GM12891 (cell line): ENCODE measurements around the gene MTREX.

Experiments
- PAX5 ChIP-seq: IDR thresholded peaks from 2 replicates; pipeline ENCODE4 v1.6.1; 2011; ENCODE audit warnings: low read length, moderate library complexity, mild to moderate bottlenecking; ENCODE audit not compliant: insufficient read depth, severe bottlenecking
- POLR2A ChIP-seq: IDR thresholded peaks from 2 replicates; pipeline ENCODE4 v1.6.1; 2011; ENCODE audit warnings: low read depth, low read length, control low read depth
- POLR2AphosphoS5 ChIP-seq: IDR thresholded peaks from 2 replicates; pipeline ENCODE4 v1.6.1; 2011; ENCODE audit warnings: low read depth, low read length, control low read depth
- SPI1 ChIP-seq: IDR thresholded peaks from 2 replicates; pipeline ENCODE4 v1.6.1; 2011; ENCODE audit warnings: low read depth, low read length, control low read depth
- TAF1 ChIP-seq: IDR thresholded peaks from 2 replicates; pipeline ENCODE4 v1.6.1; 2011; ENCODE audit warnings: low read depth, low read length, control low read depth

GRCh38 chr5:55286411-55286933 lies 21.3 kb upstream of the MTREX start:
- TF ChIP-seq POLR2A (no peak), POLR2AphosphoS5 (no peak), SPI1 (no peak), PAX5 (no peak), TAF1 (no peak)
